Forelimb muscle (tissue), 1 donor: Measurements from ENCODE around the gene WDR62. TPM values are rescaled to one million over a fixed set of nuclear protein-coding genes. Genes with fewer than 3 reads are reported as not detected.

Source experiments
- DNase-seq: peaks from one replicate; pipeline ENCODE4 v3.0.0-alpha.2; 2013; ENCODE audit warnings: low read depth
- polyA plus RNA-seq: library from polyadenylated mRNA; unstranded; fragments of 120-200 nt; gene quantifications from one replicate; pipeline ENCODE4 v1.2.1, GENCODE V29; 2013; ENCODE audit not compliant: insufficient read length

The WDR62 gene
- polyA plus RNA-seq, 1 donor = 2.5 TPM

DNA sequence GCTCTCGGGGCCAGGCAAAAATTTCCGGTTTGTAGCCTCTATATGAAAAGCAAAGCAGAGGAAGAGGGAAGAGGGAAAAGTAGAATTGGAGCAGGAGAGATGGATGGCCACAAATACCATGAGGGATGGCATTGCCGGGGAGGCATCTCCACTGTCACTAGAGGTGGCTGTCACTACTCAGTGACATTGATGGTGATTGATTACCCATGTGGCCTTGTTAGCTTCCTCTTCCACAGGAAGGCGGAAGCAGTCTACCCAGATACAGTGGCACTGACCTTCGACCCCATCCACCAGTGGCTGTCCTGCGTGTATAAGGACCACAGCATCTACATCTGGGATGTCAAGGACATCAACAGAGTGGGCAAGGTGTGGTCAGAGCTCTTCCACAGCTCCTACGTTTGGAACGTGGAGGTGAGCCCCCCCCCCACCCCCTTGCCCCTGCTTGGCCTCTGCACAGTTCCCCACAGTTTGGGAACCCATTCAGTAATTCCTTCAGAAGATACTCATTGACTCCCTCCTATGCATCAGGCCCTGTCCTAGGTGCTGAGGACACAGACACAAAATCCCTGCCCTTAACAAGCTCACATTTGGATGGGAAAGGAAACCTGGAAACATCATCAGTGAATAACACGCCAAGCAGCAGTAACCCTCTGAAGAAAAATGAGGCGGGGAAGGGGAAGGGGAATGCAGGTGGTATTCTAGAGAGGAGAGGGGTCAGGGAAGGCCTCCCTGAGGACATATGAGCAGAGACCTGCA, 18.6 kb downstream of the WDR62 start:
- DNase-seq = no peak

DNA sequence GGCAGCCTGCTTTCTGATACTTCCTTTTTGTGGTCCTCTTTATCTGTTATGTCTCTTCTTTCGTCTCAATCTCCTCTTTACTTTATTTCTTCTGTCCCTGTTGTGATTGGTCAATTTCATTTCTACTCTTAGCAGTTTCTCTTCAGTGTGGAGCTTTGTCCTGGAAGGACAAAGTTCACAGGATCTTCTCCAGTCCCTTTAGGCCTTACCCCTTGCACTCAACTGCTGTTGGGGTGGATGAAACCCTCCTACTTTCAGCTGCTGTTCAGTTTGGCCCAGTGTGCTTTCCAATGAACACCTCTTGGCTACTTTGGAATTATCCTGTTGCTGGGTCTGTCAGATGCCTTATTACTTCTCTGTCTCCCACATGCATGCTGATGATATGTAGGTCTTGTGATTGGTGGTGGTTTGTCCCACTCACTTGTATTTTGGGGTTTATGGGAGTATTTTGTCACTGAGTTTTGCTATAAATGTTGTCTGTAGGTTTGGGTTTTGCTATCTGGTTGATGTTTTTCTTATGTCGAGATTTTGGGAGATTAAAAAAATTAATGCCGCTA, 24.8 kb downstream of the WDR62 start:
- no peak for DNase-seq

DNA sequence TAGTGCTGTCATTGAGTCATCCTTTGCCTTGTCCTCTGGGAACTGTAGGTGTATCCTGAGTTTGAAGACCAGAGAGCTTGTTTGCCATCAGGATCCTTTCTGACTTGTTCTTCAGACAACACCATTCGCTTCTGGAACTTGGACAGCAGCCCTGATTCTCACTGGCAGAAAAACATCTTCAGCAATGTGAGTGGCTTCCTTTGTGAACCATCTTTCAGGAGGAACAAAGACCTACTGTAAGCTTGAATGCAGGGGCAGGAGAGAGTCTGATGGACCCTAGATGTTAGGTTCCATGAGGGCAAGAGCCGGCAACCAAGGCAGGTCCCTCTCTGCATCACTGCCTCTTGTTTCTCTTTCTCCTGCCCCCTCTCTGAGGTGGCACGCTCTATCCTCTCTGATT, 26.7 kb downstream of the WDR62 start:
- DNase-seq = no peak

- no peak for DNase-seq
Observed at GRCh38 chr19:36081894-36082293, 27.2 kb downstream of the WDR62 start.

DNA sequence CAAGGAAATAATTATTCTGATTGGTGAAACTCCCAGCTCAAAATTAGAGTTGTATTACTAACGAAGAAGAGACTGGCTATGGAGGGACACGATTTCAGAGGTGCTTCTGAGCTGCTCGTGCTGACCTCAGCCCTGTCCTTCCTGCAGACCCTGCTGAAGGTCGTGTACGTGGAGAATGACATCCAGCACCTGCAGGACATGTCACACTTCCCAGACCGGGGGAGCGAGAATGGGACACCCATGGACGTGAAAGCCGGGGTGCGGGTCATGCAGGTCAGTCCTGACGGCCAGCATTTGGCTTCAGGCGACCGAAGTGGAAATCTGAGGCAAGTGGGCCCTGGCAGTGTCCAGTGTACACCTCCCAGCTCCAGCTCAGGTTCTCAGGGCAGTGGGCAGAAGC, 28.2 kb downstream of the WDR62 start:
- no peak for DNase-seq

- no peak for DNase-seq
Observed at GRCh38 chr19:36084231-36085009, 29.7 kb downstream of the WDR62 start.

DNA sequence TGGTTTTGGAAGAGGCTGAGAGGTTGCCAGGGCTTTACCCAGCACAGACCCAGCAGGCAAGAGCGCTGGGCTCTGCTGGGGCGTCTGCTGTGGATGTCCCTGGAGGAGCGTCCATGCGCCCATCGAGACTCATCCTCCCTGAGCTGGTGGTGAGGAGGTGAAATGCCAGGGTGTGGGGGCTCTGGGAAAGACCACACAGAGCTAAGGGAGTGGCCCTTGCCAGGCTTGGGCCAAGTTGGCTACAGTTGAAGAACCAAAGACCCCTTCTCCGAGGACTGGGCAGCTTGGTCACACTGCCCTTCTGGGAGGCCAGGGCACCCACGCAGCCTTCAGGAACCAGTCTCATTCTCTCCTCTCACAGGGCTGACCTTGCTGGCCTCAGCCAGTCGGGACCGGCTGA, 31.6 kb downstream of the WDR62 start:
- DNase-seq = no peak

DNA sequence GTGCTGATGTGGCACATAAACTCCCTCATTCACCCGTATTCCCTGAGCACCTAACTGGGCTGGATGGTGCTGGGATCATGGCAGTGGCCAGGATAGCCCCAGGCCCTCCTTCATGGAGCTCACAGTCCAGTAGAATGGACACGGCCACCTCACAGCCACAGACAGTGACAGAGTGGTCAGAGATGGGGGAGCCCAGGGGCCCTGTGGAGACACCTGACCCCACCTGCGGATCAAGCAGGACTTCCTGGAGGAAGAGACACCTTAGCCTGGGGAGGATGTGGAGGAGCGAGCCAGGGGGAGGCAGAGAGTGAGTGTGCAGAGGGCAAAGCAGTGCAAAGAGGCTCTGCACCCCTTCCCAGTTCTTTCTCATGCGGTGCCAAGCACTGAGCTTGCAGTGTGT, 35.1 kb downstream of the WDR62 start:
- no peak for DNase-seq

DNA sequence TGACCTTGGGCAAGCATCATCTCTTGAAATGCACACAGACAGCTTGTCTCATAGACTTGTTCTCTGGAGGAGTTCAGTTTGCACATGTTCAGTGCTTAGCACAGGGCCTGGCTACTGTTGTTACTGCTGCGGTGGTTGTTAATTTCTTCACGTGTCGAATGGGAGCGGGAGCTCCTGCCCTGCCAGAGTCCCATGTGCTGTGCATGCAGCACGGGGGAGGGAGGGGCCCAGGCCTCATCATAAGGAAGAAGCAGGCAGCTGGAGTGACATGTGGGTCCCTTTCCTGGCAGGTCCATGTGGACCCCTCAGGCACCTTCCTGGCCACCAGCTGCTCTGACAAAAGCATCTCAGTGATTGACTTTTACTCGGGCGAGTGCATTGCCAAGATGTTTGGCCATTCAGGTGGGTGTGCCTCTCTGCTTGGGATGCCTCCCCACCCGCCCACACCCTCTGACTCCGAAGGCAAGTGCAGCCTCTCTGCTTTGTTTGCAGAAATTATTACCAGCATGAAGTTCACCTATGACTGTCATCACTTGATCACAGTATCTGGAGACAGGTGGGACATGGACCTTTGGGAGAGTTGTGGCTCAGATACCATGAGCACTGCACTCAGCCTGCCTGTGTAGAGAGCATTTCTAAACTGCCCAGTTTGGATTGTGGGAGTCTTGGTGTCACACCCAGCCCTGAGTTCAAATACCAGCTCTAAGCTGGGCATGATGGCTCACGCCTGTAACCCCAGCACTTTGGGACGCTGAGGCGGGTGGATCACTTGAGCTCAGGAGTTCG, 36.4 kb downstream of the WDR62 start:
- no peak for DNase-seq

- no peak for DNase-seq
Observed at GRCh38 chr19:36092566-36092965, 37.9 kb downstream of the WDR62 start.

DNA sequence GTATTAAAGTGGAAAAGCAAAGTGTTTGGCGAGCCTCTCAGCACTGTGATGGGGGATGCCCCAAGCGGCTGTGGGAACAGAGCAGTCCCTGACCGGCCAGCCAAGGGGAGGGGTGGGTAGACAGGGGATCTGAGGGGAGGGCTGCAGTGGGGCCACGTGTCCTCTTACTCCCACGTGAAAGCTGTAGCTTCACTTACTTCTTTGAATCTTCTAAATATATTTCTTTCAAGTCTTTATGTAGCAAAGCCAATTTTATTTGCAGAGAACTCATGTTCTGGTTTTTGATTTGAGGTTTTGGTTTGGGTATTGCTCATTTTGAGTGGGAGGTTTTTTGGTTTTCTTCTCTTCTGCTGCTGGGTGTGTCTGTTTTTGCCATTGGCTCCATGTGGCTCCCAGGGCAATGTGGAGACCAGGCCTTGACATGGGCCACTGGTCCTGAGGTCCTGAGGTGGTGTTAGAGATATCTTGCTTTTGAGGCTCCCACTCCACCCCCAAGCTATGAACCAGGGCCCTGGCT, 38.5 kb downstream of the WDR62 start:
- no peak for DNase-seq

- no peak for DNase-seq
Observed at GRCh38 chr19:36093687-36094086, 39.0 kb downstream of the WDR62 start.

DNA sequence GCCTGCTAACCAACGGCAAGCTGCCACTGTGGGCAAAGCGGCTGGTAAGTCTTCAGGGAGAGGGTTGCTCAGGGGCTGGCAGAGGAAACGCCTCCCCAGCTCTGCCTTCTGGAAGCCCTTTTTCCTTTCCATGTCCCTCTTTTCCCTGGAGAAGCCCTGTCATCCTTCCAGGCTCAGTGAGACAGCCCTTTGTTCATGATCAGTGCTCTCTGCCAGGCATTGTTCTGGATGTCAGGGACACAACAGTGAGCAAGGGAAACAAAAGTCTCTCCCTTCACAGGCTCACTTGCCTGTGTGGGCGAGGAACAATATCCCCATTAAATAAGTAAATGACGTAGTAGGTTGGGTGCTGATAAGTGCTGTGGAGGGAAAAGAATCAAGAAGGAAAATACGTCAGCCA, 42.3 kb downstream of the WDR62 start:
- no peak for DNase-seq

GRCh38 chr19:36099166-36099785, 44.6 kb downstream of the WDR62 start:
- no peak for DNase-seq

- DNase-seq = no peak
Observed at GRCh38 chr19:36100476-36100875, 45.8 kb downstream of the WDR62 start.

- DNase-seq = no peak
Observed at GRCh38 chr19:36101550-36102327, 47.0 kb downstream of the WDR62 start.

DNA sequence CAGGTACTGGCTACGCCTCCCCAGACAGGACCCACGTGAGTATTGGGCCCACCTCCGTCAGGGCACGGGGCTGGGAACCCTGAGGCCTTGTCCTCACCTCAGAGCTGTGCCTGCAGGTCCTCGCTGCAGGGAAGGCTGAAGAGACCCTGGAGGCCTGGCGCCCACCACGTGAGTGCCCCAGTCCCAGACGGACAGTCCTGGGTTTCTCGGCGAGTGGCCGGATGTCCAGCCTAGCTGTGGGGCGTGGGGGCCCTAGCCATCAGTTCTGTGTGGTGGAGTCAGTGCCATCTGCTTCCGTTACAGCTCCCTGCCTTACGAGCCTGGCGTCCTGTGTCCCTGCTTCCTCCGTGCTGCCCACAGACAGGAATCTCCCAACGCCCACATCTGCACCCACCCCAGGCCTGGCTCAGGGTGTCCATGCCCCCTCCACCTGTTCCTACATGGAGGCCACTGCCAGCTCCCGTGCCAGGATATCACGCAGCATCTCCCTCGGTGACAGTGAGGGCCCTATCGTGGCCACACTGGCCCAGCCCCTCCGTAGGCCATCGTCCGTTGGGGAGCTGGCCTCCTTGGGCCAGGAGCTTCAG, 48.4 kb downstream of the WDR62 start:
- DNase-seq = no peak

GRCh38 chr19:36103842-36104552, 49.3 kb downstream of the WDR62 start:
- DNase-seq = no peak

- no peak for DNase-seq
Observed at GRCh38 chr19:36106441-36106840, 51.7 kb downstream of the WDR62 start.

- DNase-seq = no peak
Observed at GRCh38 chr19:36106991-36107390, 52.3 kb downstream of the WDR62 start.
